Ureter (tissue), 1 donor: ENCODE measurements around the gene NDUFB2. TPM values are rescaled to one million over a fixed set of nuclear protein-coding genes. Genes with fewer than 3 reads are reported as not detected.
"Not testable (repeated sequence)": the region's sequence is repeated elsewhere in the genome, so short reads cannot be mapped to it uniquely, and the experiment has no call there.

ENCODE experiments used
- DNase-seq: peaks from one replicate; pipeline ENCODE4 v3.0.0-alpha.2; 2020; ENCODE audit warnings: low spot score
- total RNA-seq: library from RNA; stranded (reverse); gene quantifications from one replicate; pipeline ENCODE4 v1.2.4, GENCODE V29; 2023
- donor health status: DM: yes; HTN: yes; CAD: no.

Gene NDUFB2
- total RNA-seq, 1 donor from 2014 or later, result 180 TPM

DNA sequence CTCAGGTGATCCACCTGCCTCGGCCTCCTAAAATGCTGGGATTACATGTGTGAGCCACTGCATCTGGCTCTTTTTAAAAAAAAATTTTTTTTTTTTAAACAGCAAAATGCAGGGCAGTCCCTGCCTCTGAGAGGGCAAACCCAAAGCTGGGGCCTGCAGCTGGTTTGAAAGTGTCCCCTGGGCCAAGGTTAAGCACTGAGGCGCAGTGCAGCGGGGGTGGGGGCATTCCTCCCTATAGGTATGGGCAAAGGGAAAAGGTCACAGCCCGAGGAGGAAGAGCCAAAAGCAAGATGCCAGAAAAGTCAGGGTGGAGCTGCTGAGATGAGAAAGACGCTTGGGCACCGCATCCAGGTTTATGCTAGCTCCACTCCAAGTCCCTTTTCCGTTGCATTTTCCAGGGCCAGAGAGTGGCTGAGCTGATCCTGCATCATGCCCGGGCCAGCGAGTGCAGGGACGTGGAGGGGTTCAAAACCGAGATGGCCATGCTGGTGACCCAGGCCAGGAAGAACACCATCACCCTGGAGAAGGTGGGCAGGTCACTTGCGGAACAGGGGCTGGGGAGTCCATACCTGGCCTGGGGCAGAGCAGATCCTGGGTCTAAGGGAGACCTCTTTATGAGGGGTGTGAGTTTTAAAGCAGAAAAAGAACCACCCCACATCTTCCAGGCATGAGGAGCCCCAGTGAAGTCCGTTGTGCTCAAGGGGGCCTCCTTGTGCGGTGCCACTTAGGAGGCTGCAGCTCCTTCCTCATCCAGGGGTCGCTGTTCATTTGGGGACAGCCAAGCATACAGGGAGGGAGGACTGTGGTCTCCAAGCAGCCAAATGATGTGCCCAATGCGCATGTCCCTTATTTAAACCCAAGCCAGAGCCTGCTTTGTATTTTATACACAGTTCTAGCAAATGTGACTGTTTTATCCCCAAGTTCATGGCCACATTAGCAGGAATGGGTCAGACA is 7.0 kb upstream of the NDUFB2 start:
- peak; percentile 6 for DNase-seq

DNA sequence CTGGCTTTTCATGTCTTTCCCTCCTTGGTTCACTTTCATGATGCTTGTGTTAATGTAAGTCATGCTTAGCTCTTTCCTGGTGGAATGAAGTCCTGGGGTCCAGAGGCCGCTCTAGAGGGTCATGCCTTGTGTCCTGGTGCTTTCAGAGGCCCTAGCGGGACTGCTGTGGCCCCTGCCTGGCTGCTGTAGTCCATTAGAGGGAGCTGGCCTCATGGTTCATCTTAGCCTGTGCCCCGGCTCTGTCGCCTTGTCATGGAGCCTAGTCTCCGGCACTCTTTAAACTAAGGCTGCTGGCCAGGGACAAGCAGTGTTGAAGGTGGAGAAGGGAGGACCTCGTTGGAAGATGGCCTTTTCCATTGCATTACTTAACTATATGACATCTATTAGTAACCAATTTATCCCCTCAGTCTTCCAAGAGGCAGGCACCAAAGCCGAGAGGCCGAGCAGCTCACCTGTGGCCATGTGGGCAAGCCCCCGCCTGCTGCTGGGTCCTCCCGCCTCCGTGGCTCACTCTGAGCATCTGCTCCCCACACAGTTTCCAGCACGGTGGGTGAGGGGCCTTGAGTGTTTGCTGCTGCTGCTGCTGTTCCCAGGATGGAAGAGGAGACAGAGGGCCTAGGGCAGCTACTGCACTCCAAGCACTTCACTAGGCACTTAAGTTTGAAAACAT is 5.0 kb upstream of the NDUFB2 start:
- no peak for DNase-seq

DNA sequence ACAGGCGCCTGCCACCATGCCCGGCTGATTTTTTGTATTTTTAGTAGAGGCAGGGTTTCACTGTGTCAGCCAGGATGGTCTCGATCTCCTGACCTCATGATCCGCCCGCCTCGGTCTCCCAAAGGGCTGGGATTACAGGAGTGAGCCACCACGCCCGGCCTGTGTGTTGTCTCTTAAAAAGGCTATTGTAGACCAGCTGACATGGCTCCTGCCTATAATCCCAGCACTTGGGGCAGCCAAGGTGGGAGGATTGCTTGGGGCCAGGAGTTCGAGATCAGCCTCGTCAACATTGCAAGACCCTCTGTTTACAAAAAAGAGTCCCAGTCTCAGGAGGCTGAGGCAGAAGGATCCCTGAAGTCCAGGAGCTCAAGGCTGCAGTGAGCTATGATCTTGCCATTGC is 2.7 kb upstream of the NDUFB2 start:
- not testable (repeated sequence) for DNase-seq

DNA sequence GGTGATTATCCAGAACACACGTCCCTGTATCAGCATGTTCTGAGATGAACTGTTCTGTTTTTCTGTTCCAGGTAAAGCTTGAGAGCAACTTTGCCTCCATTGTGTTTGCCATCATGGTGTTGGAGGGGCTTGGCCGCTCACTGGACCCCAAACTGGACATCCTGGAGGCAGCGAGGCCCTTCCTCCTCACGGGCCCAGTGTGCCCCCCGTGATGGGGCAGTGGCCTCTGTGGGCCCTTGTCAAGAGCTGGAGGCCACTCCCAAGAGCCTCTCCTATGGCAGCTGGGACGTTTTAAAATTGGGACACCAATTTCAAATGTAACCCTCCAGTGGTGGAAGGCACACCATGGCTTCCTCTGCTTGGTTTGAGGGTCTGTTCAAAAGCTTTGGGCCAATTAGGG is 1.9 kb upstream of the NDUFB2 start:
- DNase-seq, result no peak

DNA sequence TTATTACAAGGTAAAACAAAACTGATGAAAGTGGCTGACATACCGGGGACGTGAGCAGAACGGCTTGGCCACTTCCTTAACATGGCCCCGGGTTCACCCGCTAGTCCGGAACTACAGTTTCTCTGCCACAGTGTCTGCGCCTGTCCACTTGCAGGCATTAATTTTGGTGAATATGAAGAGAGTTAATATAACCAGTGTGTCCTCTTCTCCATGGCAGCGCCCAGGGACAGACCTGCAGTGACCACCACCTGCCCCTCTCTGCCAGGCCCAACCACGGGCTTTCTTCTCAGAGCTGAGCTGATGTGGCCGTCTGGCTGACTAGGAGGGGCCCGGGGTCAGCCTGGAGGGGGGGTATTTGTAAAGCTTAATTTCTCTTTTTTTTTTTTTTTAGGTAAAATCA is 1.1 kb upstream of the NDUFB2 start:
- no peak for DNase-seq

DNA sequence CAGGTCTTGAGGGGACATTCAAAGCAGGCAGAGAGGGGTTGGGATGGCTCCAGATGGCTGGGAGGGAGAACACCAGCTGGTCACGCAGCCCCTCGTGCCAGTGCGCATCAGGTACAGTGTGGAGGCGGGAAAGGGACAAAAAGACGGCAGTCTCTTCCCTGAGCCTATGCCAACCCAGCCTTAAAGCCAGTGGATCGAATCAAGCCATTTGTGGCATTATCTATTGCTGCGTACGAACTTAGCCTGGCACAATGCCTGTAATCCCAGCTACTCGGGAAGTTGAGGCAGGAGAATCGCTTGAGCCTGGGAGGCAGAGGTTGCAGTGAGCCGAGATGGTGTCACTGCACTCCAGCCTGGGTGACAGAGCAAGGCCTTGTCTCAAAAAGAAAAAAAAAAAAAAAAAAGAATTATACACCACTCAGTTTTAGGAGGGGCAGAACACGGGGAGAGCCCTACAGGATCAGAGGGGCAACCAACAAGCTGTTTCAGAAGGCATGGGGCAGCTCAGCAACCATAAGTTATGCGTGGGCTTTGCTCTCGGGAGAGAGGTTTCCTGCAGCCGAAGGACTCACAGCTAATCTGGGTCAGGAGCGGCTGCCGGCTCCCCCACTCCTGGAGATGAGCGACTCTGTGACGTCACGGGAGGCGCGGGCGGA is 356 bp upstream of the NDUFB2 start:
- peak; percentile 97 for DNase-seq

DNA sequence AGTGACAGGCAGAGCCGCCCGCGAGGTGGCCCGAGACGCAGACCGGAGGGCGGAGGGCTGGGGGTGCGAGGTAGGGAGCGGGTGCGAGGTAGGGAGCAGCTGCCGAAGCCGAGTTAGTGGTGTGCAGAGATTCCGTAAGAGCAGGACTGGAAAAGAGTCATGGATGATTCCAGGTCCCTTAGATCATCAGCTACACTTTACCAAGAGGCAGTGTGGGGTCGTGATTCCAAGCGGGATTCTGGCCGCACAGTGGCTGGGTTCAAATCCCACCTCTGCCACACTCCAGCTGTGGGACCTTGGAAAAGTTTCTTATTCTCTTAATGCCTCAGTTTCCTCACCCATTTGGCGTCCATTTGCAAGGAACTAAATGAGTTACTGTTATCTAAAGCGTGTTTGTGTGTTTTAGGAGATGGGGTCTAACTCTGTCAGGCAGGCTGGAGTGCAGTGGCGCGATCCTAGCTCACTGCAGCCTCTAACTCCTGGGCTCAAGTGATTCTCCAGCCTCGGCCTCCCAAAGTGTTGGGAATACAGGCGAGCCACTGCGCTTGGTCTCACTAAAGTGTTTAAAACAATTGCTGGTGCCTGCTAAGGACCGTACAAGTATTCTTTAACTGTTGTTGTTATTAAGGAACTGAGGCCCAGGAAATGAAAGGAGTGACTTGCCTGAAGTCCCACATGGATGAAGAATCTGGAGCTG is 1.1 kb downstream of the NDUFB2 start:
- no peak for DNase-seq

DNA sequence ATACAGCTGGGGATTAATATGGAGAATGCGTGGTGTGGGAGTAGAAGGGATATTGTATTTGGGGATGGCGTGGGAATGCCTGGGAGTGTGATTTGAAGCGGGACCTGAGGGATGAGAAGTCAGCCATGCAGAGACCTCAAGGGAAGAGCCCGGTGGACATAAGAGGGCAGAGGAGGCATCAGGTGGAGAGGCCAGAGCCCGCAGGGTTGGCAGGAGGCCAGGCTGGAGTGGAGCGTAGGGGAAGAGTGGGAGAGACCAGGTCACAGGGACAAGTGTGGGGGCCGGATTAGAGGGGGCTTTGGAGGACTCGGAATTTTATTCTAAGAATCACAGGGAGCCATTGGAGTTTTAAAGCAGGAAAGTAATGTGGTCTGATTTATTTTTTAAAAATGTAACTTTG is 2.0 kb downstream of the NDUFB2 start:
- DNase-seq, result no peak

DNA sequence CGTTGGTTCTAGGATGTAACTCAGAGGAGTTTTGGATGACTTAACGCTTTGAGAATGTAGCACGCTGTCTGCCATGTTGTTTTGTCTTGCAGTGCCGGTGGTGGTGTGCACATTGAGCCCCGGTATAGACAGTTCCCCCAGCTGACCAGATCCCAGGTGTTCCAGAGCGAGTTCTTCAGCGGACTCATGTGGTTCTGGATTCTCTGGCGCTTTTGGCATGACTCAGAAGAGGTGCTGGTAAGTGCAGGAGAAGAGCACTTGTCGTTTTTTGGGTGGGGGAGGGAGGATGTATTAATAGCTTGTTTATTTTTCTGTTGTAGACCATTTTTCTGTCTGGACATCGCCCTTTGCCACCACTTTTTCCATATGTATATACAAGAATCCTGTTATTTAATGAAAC is 6.3 kb downstream of the NDUFB2 start:
- DNase-seq, result no peak

DNA sequence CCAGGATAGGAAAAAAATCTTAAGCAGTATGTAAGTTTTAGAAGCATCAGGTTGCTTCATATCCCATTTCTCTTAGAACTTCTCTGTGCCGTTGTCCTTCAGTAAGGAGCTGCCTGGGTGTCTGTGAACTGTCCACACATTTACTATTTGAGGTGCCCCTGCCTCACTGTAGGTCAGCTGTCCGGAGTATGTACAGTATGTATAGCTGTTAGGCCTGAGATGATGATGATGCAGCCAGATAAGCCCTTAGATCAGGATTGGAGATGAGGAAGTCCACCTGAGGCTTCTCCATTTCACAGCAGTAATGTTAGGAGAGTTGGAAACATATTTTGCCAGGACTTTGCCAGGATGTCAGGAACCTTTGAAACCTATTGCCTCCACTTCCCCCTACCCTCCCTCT is 7.7 kb downstream of the NDUFB2 start:
- DNase-seq, result no peak

DNA sequence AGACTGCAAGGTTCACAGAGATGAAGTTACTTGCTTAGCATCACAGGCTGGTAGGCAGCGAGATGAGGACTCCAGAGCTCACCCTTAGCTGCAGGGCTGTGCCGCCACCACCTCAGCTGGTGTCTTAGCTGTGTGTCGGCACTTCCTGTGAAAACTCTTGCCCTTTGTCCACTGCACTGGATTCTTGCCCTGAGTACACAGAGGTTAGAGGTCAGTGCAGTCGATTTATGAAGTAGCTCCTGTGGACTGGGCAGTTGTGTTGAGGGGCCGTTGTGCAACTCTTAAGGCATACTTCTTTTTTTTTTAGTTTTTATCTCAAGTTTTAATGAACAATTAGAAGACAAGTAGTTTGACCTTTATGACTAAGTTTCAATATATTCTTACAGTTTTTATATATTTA is 10.6 kb downstream of the NDUFB2 start:
- no peak for DNase-seq

DNA sequence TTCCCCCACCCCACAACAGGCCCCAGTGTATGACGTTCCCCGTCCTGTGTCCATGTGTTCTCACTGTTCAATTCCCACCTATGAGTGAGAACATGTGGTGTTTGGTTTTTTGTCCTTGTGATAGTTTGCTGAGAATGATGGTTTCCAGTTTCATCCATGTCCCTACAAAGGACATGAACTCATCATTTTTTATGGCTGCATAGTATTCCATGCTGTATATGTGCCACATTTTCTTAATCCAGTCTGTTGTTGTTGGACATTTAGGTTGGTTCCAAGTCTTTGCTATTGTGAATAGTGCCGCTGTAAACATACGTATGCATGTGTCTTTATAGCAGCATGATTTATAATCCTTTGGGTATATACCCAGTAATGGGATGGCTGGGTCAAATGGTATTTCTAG is 12.3 kb downstream of the NDUFB2 start:
- not testable (repeated sequence) for DNase-seq

DNA sequence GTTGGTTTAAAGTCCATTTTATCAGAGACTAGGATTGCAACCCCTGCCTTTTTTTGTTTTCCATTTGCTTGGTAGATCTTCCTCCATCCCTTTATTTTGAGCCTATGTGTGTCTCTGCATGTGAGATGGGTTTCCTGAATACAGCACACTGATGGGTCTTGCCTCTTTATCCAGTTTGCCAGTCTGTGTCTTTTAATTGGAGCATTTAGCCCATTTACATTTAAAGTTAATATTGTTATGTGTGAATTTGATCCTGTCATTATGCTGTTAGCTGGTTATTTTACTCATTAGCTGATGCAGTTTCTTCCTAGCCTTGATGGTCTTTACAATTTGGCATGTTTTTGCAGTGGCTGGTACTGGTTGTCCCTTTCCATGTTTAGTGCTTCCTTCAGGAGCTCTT is 15.9 kb downstream of the NDUFB2 start:
- DNase-seq, result not testable (repeated sequence)

DNA sequence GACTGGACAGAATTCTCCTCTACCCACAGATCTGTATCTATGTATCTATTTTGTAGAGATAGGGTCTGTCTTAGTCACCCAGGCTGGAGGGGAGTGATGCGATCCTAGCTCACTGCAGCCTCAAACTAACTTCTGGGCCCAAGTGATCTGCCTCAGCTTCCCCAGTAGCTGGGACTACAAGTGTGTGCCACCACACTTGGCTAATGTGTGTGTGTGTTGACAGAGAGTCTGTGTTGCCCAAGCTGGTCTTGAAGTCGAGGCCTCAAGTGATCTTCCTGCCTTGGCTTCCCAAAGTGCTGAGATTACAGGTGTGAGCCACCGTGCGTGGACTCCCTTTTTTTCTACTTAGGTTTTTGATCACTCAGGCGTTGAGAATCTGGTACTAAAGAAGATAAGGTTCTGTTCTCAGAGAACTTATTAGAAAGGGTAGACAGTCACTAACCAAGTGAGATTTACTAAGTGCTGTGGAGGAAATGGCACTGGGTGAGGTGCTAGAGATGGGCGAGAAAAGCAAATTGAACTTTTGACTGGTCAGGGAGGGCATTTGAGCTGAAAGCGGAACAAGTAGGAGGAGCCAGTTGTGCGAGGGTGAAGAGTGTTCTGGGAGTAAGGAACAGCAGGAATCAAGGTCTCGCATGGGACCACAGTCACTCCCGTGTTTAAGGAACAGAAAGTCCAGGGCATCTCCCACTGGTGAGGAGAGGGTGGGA is 18.0 kb downstream of the NDUFB2 start:
- DNase-seq, result no peak

DNA sequence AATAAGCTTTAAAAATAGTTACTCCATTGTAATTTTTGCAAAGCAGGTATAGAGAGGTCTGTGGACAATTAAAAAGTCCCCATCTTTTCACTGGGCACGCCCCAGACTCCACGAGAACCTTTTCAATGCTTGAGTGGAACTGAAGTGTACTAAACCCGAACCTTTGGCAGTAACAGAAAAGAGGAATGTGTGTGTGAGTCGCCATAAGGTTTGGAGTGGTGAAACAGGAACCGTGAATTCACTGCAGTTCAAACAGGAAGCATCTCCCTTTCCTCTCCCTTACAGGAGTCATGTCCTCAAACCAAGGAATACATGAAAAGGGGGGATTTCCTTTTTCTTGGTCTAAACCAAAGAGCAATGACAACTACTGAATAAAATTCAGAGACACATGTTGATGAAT is 23.2 kb downstream of the NDUFB2 start:
- DNase-seq, result no peak

DNA sequence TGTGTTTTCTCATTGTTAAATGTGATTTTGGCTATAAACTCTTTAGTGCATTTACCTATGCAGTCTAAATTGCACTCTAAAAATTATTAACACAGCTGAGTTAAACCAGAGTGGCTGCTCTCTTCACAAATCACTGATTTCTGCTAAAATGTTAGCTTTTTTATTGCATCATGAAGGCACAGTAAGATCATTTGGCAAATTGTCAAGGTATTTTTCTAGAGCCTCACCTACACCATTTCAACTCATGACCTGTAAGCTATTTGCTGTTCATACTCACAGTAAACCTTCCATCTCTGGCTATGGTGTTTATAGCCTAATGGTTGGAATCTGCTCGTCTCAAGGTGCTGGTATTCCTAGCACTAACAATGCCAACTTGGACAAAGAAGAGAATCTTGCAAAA is 25.7 kb downstream of the NDUFB2 start:
- no peak for DNase-seq

DNA sequence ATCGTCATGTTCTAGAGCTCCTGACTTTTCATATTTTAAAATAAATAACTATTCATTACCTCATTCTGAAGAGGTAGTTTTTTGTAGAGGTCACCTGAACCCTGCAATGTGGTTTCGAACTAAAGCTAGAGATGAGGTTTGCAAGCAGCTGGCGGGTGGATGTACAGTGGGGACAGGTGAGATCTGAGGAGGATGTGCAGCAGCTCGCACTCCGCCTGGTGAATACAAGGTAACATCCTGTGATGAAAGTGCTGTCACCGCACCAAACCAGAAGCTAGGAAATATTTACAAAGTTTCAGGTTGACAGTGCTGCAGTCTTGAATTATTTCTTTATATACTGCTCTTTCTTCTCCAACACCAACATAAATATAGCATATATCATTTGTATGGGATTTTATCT is 26.5 kb downstream of the NDUFB2 start:
- DNase-seq, result no peak

DNA sequence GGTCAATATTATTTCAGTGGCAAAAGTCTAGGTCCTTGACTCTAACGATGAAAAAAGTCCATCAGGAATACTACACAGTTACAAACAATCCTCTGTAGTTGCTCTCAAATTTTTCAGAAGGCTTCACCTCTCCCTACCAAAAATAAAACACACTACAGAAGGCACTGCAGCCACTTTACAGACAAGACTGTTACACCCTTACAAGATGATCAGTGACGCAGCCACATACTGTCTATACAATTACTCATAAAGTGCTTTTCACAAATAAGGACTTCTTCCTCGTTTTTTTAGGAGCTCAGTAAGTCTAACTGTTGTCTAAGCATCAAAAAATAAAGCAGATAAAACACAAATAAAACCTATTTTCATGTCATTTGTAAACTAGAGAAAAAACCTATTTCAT is 27.1 kb downstream of the NDUFB2 start:
- DNase-seq, result no peak

DNA sequence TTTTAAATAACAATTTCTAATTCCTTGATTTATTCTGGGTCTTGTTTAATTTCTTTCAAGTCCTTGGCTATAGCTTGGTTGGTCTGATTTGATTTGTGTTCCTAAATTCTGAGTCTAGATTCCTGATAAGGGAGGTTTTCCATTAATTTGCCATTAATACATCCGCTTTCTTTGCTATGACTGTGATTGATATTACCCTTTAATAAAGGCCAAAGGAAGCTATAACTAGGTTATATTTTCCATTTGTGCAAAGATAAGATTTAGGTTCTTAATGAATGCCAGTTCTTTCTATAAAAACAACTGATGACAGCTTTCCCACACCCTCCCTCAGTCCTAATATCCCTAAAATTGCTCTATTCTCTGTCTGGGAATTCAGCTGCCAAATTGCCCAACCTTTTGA is 28.2 kb downstream of the NDUFB2 start:
- DNase-seq, result no peak

DNA sequence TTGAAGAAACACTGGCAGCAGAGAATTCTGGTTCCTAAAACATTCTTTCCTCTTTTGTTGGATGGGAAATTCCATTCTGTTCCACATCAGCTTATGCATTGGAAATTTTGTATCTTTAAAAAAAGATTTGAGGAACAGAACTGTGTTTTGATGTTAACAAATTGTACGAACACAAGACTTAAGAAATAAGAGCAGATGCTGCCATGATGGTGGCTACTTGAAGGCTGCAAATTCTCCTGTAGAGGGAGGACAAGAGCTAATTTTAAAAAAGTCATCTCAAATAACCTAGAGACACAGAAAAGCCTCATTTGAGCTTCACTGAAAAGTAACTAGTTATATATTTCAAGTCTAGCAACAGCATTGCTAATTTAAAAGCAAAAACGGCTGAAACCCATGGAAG is 29.8 kb downstream of the NDUFB2 start:
- DNase-seq, result no peak

DNA sequence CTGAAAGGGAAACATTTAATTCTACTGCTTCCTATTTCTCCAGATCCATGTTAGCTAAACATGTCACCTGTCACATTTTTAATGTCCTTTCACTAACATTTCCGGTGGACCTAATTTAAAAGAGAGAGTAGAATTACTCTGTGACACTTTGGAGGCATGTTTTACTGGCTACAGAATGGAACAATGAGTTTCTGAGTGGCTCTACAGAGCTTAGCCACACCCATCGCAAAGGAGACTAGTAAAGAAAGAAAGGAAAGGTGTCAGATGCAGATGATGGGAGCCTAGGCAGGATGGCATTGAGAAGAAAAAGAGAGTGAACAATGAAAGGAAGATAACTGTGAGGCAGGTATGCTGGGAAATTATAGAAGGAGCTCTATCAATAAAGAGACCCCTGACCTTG is 35.9 kb downstream of the NDUFB2 start:
- no peak for DNase-seq
